SKM-1 (cell line): Measurements from ENCODE around the gene EMID1.
"Not testable (repeated sequence)": the region's sequence is repeated elsewhere in the genome, so short reads cannot be mapped to it uniquely, and the experiment has no call there.

Experiments used
- DNase-seq: peaks from one replicate; lab custom pipeline; 2025; ENCODE audit not compliant: unreplicated experiment; lab: John Stamatoyannopoulos, UW

Gene EMID1

GRCh38 chr22:29226351-29226981 lies 20.8 kb downstream of the EMID1 start:
- DNase-seq = no peak

GRCh38 chr22:29230972-29231875 lies 25.5 kb downstream of the EMID1 start:
- DNase-seq = no peak

- no peak for DNase-seq
These were observed 26.6 kb downstream of the EMID1 start for GRCh38 chr22:29231971-29232959.

DNA sequence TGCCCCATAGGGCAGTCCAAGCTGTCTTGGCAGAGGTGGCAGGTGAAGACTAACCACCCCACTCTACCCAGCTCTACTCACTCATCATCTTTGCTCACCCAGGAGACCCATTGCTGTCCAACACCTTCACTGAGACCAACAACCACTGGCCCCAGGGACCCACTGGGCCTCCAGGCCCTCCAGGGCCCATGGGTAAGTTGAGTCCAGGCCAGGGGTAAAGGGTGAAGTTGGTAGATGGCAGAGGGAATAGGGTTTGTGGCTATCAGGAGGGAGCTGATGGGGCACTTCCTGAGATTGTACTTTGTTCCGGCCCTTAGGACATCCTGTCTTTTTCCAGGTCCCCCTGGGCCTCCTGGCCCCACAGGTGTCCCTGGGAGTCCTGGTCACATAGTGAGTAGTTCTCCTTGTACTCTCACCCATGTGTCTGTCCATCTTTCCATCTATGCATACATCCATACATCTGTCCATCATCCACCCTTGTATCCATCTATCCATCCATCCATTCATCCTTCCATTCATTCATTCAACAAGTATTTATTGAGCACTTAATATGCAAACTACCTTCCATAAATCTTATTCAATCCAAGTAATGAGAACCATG lies 27.7 kb downstream of the EMID1 start:
- DNase-seq = no peak

- not testable (repeated sequence) for DNase-seq
These were observed 34.8 kb downstream of the EMID1 start for GRCh38 chr22:29240481-29240880.

DNA sequence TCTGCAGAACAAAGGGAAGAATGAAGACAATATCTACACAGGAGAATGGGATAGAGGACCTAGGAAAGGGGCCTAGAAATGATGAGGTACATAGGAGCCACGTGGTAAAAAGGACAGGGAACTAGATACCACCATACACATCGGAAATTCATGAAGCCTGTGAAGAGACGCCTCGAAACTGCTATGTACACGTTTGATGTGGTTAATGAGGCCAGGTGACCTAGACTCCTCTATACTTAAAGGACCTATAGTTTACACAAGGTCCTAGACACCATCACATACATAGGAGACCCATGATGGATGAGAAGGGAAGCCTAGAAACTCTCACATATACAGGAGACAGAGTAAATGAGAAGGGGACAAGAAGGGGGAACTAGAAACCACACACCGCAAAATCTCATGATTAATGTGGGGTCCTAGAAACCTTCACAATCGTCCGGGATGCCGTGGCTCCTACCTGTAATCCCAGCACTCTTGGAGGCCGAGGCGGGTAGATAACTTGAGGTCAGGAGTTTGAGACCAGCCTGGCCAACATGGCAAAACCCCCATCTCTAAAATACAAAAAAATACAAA lies 38.3 kb downstream of the EMID1 start:
- DNase-seq = no peak

- no peak for DNase-seq
These were observed 39.3 kb downstream of the EMID1 start for GRCh38 chr22:29244785-29245625.

- DNase-seq = peak; percentile 46
These were observed 40.1 kb downstream of the EMID1 start for GRCh38 chr22:29245626-29246385.

- DNase-seq = not testable (repeated sequence)
These were observed 42.2 kb downstream of the EMID1 start for GRCh38 chr22:29247891-29248290.

DNA sequence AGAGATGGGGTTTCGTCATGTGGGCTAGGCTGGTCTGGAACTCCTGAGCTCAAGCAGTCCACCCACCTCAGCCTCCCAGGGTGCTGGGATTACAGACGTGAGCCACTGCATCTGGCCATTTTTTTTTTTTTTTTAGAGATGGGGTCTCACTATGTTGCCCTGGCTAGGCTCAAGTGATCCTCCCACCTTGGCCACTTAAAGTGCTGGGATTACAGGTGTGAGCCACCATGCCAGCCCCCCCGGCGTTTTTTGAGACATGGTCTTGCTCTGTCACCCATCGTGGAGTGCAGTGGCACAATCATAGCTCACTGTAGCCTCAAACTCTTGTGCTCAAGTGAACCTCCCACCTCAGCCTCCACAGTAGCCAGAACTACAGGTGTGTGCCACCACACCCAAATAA lies 45.6 kb downstream of the EMID1 start:
- no peak for DNase-seq

DNA sequence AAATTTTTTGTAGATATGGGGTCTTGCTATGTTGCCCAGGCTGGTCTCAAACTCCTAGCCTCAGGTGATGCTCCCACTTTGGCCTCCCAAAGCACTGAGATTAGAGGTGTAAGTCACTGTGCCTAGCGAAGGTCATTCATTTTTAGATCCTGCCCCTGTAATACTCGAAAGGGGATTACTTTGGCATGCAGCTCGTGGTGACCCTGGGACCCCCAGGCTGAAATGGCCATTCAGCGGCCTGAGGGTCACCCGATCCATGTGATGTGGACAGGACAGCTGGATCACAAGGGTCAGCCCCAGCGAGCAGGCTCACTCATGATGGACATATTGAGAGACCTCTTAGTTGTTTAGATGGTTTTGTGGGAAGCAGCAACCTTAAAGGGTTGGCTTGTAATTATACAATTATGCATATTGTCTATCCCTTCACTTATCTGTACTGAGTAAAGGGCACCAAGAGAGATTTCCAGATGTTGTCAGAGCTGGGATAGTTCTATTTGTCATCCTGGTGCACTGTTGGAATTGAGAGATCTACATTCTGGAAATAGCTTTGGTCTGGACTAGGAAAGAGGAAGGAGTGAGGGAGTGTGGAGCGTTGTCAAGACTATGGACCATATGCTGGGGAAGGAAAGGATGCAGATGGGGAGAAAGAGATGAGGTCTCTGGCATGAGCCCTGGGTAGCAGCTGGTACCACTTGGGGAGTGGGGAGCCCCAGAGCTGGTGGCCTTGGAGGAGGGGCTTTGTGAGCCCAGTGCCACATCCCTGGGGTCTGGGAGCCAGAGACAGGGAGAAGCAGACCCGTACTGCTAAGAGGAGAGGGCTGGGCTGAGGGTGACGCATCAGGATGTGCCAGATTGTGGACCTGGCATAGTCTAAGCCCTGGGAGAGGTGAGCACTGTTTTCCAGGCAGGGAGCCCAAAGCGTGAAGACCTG lies 46.5 kb downstream of the EMID1 start:
- no peak for DNase-seq

DNA sequence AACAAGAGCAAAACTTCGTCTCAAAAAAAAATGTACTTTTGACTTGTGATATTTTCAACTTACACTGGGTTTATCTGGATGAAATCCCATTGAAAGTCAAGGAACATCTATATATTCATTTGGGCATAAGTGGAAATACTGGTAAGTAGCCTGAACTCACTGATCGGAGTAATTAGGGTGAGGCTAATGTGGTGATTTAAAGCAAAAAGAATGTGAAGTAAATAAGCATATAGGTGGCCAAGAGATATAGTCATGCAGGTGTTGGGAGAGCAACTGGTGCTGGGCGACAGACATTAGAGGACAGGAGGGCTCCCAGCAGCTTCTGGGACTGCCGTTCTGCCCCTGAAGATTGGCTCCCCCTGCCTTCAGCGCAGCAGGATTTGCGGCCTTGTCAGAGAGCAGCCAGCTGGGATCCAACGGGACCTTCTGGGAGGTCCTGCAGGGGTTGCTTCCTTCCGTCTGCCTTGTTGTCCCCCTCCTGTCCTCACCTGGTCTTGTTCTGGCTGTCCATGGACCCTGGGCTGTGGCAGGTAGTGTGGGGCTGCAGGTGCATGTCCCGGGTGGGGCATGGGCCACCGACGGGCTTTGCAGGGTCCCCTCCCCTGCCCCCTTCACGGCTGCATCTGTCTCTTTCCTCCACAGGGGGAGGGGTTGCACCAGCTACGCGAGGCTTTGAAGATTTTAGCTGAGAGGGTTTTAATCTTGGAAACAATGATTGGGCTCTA lies 48.0 kb downstream of the EMID1 start:
- DNase-seq = no peak

DNA sequence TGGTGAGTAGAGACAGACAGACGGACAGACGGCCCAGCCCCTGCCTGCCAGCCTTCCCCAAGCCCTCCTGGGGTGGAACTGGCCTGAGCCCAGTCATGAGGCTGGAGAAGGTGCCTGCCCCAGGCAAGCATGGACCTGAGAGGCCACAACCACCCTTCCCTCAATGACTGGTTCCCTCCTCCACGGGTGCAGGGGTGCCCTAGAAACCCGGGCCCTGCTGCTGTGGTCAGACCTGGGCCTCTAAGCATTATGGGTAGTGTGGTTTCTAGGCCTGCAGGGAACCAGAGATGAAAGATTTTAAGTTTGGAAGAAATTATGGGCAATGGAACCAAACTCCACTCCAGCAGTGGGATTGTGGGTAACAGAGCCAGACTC lies 48.6 kb downstream of the EMID1 start:
- no peak for DNase-seq

- DNase-seq = no peak
These were observed 49.4 kb downstream of the EMID1 start for GRCh38 chr22:29255064-29255621.

- no peak for DNase-seq
These were observed 51.1 kb downstream of the EMID1 start for GRCh38 chr22:29256606-29257325.

DNA sequence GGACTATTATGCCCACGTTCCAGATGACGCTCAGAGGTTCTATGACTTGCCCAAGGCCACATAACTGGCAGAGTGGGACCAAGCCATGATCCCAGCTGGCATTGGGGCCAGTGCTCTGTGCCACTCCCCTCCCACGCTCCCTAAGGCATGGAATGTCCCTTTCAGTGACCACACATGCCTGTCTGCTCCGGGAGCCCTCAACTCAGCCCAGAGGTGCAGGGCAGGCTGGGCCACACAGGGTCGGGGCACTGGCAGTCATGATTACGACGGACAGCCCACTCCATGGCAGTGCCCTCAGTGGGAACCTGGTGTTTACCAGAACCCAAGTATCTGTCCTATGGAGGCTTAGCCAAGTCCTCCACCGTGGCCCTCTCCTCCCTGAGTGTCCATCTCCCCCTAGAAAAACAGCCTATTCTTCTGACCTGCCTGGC lies 52.1 kb downstream of the EMID1 start:
- no peak for DNase-seq
